ENCODE data around the gene IFNGR1.

GRCh38 chr6:137230547-137230946 lies 11.4 kb upstream of the IFNGR1 start:
- TF ChIP-seq CTCF (conservative IDR thresholded peaks at IDR 0.05; ENCODE audit: low read depth, low read length) (no peak), EZH2 (IDR thresholded peaks at IDR 0.05; ENCODE audit: borderline replicate concordance, low read depth, low read length, poor library complexity, severe bottlenecking) (no peak)
